ENCODE data around the gene CDH9.
"Not testable (repeated sequence)": the region's sequence is repeated elsewhere in the genome, so short reads cannot be mapped to it uniquely, and the experiment has no call there.

Gene CDH9

GRCh38 chr5:26942481-26942880 is 95.9 kb downstream of the CDH9 start:
- DNase-seq = no peak

DNA sequence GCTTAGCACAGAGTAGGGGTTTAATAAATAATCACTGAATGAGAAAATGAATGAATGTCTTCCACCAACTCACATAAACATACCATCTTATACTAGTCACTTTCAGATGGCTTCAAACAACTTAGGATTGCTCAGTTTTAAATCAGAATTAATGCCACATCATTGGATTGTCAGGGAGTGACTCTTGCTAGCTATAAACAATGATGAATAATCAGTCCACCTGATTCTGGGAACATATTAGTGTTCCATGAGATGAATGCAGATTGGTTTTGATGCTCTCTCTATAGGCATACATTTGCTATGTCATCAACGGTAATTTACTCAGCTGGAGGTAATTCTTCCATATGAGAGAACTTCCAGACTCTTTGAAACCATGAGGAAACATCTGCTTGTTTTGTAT is 97.4 kb downstream of the CDH9 start:
- no peak for DNase-seq

DNA sequence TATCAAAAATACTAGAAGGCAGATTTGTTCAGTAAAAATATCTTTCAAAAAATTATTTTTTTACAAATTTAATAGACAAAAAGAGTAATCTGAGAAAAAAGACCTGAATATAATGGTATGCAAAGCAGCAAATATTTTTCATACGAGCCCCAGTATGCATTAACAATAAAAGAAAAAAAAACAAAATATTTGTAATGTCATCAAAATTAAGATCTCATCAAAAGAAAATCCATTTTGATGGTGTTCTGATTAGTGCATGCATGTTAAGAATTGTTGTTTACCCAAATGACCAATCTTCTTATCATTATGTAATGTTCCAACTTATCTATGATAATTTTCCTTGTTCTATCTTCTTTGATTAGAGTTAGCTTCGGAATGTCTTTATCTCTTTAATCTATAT is 106.1 kb downstream of the CDH9 start:
- no peak for DNase-seq

DNA sequence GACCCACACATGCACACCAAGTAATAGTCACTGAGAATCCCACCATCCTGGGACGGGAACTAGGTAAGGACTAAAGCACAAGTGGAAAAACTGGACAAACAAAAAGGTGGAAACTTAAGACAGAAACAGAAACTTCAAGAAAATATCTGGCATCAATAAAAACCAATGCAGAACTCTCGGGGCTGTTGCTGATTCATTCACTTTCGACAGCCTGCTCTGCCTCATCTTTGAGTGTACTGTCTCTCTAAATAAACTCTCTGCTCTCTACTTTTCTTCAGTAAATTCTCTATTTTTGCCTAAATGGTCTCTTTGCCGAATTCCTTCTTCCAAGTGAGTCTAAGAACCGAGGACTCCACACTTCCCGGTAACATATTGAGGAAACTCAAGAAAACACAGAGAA is 116.9 kb downstream of the CDH9 start:
- no peak for DNase-seq

DNA sequence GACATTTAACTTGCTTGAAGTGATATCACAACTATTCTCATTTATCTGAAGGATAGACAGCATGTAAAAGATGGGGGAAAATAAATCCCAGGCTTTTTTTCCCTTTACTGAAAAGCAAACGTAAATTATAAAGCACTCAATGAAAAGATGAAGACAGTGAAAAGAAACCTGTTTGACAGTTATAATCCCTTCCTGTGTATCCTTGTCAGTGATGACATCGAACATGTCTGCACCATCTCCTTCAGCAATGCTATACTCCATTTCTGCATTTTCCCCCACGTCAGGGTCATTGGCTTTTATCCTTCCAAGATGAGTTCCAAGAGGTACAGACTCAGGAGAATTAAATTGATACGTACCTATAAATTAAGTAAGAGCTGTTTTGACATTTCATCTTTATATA is 134.9 kb downstream of the CDH9 start:
- no peak for DNase-seq

- DNase-seq = no peak
These were observed 143.6 kb downstream of the CDH9 start for GRCh38 chr5:26894719-26895263.

DNA sequence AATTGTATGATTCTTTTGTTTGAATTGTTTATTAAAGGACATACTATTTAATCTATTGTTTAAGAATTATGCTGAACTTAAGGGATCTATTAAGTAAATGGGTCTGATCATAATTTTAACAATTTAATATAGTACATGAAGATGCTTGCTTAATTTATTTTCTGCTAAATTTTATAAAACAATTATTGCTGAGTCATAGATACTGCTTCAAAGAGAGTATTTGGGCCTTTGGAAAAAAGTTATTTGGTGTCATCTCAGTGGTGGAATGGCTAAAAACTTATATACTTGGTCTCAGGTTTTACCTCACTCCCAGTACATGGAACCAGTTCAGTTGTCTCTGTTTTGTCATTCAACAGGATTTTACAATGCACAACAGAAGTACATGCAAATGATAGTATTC is 145.3 kb downstream of the CDH9 start:
- no peak for DNase-seq

DNA sequence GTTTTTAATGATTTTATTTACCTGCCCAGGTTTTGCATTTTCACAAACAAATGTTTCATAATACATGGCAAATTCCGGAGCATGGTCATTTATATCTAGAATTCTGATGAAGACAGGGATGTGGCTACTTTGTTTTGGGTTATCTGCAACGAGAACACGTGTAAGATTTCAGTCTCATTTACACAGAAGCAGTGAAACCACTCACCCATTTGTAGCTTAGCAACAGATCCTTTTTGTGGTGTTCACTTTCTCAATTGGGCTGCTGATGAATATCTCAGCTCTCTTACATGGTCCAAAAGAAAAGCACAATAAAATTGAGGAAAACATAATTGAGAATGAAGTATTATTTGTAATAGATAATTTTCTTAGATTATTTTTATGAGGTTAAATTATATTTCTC is 148.6 kb downstream of the CDH9 start:
- no peak for DNase-seq

DNA sequence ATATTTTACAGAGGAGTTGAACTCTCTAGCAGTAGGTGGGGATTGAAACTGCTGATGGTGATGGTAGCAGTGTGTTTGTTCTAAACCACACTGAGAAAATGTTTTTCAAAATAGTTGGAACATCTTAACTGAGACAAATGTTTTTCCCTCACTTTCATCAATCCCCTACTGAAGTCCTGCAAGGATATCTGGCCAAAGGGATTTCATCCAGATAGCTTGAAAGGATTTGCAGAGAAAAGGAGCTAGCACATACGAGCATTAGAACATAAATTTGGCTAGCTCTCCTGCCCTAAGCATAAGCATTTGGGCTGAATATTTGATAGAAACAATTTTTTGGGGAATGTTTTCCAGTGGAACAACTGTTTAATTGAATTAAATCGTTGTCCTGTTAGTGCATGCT is 153.9 kb downstream of the CDH9 start:
- no peak for DNase-seq

GRCh38 chr5:26883375-26883774 is 155.0 kb downstream of the CDH9 start:
- DNase-seq = no peak

GRCh38 chr5:26881901-26882300 is 156.5 kb downstream of the CDH9 start:
- DNase-seq = no peak

DNA sequence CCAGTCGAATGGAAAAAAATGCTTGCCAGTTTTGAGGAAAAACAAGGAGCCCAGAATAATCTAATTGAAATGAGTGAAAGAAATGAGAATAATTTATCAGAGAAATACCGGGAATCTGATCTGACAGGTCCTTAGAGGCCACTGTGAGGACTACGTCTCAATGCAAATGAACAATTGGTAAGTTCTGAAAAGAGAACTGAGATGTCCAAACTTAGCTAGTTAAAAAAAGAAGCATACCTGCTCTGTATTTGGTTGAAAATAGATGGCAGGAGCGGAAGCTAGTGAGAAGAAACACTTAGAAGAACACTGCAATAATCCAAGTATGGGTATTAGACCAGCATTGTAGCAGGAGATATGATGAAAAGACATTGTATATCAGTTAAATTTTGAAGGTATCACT is 161.2 kb downstream of the CDH9 start:
- no peak for DNase-seq

DNA sequence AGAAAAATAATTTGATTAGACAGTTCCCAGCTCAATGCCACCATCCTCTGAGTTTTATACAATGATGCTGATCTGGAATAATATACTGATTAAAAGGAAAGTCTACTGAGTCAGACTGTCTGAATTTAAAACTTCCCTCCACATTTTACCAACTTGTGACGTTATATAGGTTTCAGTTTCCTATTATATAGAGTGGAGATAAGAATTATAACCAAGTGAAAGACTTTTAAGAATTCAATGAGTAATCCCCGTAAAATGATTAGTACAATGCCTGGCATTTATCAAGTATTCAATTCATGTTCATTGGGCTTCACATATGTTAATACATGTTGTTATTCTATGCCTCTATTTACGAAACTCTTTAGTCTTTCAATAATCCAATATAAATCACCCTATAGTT is 166.0 kb downstream of the CDH9 start:
- DNase-seq = no peak

DNA sequence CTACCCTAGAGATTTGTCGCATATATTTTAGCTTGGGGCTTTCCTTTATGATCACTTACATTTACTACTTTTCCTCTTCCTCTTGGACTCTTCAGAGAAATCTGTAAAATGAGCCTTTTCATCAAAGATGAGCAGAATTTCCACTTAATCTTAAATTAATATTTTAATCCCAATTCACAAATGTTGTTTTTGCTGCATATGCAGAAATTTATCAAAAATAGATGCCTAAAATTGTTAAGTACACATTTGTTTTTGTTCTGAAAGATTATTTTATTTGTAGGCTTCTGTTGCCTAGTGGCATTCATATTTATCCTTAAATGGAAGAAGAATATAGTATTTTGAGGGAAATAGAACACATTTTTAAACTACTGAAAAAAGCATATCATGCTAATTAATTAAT is 168.6 kb downstream of the CDH9 start:
- DNase-seq = no peak

DNA sequence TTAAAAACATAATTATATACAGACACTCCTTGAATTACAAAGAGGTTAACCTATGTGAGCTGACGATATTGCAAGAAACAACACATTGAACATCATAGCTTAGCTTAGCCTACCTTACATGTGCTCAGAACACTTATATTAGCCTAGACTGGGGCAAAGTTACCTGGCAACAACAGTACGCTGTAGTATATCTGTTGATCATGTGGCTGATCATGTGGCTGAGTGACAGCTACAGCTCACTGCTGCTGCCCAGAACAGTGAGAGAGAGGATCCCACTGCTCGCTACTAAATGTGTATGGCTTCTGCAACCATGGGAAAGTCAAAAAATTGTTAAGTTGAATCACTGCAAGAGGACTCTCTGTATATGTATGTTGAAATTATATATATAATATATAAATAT is 169.9 kb downstream of the CDH9 start:
- DNase-seq = no peak

- no peak for DNase-seq
These were observed 174.3 kb downstream of the CDH9 start for GRCh38 chr5:26864061-26864460.

DNA sequence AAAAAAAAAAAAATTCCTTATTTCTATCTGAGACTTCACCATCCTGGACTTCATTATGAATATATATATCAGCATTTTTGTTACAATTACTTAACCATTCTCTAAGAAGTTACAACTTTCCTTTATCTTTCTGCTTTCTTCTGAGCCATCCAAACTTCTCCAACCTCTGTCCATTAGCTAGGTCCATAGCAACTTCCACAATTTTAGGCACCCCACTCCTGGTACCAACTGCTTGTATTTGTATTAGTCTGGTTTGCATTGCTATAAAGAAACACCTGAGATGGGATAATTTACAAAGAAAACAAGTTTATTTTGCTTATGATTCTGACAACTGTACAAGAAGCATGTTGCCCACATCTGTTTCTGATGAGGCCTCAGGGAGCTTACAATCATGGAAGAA is 182.1 kb downstream of the CDH9 start:
- no peak for DNase-seq

- DNase-seq = not testable (repeated sequence)
These were observed 185.9 kb downstream of the CDH9 start for GRCh38 chr5:26852450-26852849.

GRCh38 chr5:26847041-26847736 is 191.2 kb downstream of the CDH9 start:
- no peak for DNase-seq

DNA sequence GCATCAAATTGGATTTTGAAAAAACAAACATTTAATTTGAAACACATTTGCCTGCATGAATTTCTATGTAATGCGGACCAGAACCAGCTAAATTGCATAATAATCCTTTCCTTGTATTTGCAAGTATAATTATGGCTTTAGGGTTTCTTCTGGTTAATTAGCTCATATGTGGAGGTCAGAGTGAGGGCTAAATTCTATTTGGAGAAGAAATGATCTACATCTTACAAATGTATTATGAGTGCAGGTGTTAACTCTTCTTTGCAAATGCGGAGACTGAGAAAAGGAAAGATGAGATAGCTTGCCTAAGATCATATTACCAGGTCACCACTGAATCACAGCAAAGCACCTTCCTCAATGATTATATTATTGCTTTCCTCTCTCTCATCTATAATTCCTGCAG is 194.7 kb downstream of the CDH9 start:
- no peak for DNase-seq

- DNase-seq = no peak
These were observed 204.8 kb downstream of the CDH9 start for GRCh38 chr5:26833596-26833995.
